Hypothalamus (tissue), 51 donors: ENCODE data around the gene DUSP22.
"Not testable (repeated sequence)": the region's sequence is repeated elsewhere in the genome, so short reads cannot be mapped to it uniquely, and the experiment has no call there.

Experiments
- DNase-seq, 51 donors: peaks; one replicate each; lab custom pipeline; 2025; lab: John Stamatoyannopoulos, UW

DUSP22 gene, protein sequence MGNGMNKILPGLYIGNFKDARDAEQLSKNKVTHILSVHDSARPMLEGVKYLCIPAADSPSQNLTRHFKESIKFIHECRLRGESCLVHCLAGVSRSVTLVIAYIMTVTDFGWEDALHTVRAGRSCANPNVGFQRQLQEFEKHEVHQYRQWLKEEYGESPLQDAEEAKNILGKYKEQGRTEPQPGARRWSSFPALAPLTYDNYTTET

GRCh38 chr6:291697-292505 lies at the start of gene DUSP22:
Gene DUSP22 (plus strand): TSS chr6:292487. CDS start chr6:292540, 53 bp downstream.
- DNase-seq = no peak

- DNase-seq = no peak
These were observed 45.9 kb upstream of the DUSP22 start for GRCh38 chr6:246352-246751.

DNA sequence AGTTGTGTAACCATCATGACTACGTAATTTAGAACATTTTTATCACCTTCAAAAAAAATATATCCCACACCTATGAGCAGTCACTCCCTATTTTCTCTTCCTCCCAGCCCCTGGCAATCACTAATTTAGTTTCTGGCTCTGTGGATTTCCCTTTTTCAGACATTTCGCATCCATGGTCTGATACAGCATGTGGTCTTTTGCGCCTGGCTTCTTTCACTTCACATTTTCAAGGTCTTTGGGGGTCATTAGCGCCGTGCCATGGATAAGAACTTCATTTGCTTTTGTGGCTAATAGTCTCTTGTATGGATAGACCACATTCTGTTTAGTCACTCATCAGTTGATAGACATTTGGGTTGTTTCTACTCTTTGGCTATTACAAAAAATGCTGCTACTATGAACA lies 44.9 kb upstream of the DUSP22 start:
- no peak for DNase-seq

DNA sequence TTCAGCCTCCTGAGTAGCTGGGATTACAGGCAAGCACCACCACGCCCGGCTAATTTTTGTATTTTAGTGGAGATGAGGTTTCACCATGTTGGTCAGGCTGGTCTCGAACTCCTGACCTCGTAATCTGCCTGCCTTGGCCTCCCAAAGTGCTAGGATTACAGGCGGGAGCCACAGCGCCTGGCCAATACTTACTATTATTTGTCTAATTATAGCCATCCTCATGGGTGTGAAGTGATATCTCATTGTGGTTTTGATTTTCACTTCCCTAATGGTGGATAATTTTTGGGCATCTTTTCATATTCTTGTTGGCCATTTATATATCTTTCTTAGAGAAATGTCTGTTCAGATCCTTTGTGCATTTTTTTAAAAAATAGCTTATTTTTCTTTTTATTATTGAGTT lies 44.2 kb upstream of the DUSP22 start:
- DNase-seq = not testable (repeated sequence)

DNA sequence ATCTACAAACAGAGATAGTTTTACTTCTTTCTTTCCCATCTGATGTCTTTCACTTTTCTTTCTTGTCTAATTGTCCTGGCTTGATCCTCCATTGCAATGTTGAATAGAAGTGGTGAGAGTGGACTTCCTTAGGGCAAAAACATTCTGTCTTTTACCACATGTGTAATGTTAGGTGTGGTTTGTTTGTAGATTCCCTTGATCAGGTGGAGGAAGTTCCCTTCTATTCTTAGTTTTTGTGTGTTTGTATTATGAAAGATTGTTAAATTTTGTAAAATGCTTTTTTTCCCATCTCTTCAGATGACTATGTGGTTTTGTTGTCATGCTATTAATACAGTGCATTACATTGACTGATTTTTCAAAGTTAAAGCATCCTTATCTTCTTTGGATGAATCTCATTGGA lies 41.6 kb upstream of the DUSP22 start:
- DNase-seq = no peak

DNA sequence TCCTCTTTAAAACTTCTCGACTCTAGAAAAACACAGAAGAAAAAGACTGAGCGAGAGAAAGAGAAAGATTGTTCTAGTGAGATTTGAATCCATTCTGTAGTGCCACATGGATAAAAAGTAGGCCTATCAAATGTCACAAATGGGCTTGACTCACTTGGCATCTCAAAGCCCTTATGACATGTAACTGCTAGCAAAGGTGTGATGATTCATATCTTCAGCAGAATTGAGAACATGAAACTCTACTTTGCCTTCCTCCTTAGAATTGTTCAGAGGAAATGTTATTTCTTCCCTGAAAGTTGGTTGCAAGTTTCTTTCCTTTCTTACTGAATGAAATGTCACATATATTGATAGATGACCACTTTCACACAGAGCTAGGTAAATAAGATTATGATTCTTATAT lies 40.4 kb upstream of the DUSP22 start:
- no peak for DNase-seq

GRCh38 chr6:252775-253535 lies 39.3 kb upstream of the DUSP22 start:
- no peak for DNase-seq

DNA sequence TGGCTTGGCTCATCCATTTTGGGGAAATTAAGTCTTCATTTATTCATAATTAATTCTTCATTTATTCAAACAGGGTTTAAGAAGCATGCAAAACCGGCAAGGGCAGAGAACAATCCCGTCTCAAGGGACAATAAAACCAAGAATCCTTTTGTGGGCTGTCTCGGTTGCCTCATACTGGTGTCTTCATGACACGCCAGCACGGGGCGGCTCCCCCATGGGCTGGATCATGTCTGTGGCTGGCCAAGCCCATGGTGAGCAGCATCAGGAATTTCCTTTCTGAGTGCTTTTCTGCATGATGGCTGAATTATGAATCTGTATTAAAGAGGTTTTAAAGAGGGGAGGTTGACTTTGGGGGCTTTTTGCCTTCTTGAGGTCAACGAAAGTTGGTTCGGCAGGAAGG lies 38.3 kb upstream of the DUSP22 start:
- no peak for DNase-seq

DNA sequence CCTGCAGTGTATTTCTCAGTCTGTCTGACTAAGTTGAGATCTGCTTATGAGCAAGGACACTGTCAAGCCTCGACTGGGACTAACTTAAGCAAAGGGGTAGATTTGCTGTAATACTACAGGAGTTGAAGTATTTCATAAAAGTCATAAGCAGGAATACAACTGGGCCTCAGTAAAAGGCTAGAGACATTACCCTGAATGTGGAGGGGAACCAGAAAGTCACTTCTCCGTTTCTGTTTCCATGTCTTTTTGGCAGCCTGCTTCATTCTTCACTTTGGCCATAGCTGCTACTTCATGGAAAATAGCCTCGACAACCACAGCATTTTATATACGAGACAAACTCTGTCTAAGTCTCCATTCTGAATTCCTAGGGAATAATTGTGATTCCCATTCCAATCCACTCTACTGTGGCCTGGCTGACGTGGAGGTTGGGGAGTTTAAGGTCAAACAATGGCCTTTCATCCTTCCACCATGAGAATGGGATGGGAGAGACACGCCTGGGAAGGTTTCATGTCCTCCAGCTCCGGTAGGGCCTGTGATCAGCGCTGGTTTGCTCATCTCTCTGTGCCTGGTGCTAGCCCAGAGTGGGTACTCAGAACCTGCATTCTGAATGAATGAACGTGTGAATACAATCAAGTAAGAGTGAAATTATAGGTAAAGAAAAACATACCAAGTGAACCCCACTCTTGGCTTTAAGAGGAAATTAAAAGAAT lies 37.1 kb upstream of the DUSP22 start:
- DNase-seq = no peak

DNA sequence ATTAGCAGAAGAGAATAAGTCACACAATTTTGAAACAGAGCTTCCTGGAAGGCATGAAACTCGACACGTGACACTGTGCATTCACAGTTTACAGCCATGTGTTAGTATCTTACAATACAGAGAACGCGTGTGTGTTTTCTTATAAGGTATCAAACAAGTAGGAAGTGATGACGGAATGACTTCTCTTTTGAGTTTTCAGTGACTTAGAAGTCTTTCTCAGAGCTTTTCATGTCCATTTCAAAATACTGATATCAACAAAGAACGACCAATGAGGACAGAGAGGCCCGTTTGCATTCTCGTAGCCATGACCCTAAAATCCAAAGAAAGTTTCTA lies 36.6 kb upstream of the DUSP22 start:
- DNase-seq = no peak

GRCh38 chr6:256169-256568 lies 36.1 kb upstream of the DUSP22 start:
- DNase-seq = no peak

DNA sequence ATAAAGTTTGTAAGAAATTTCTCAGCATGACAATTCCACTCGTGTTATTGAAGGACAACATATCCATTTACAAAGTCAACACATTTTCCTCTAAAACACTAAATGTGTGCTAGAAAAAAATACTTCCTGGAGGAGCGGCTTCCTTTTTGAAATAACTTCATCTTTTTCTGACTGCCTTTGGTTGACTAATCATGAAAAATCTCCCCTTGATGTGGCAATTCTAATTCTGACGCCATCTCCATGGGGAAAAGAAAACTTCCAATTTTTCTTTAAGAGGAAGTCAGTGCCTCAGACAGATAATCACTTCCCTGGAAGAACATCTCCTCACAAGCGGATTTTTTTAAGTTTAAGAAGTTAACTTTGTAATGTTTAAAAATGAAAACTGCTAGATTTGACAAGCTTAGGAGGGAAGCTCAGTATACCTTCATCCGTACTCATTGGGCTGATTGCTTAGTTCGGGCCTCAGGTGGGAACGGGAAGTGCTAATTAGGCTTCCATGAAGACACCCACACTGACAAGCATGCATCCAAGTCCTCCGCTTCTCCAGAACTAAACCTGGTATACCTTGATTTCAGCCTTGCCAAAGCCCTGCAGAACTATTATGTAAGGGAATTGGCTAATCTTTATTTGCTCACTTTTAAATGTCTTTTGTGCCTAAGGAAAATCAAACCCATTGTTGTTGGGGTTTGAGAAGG lies 35.1 kb upstream of the DUSP22 start:
- DNase-seq = no peak

DNA sequence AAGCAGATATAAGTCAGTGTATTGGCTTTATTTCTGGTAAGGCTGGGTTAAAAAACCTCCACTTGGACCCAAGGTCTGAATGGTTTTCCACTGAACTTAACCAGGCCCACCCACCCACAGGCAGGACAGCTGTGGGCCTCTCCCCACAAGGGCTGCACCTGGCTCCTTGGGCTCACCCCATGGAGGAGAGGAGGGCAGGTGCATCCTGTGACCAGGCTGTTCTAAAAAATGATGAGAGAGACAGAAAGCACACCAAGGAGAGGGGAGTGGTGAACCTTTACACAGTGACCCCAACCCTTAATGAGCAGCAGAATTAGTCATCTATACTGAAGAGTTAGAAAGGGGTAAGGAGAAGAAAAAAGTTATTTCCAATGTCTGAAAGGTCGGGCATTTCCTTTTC lies 34.5 kb upstream of the DUSP22 start:
- DNase-seq = no peak

DNA sequence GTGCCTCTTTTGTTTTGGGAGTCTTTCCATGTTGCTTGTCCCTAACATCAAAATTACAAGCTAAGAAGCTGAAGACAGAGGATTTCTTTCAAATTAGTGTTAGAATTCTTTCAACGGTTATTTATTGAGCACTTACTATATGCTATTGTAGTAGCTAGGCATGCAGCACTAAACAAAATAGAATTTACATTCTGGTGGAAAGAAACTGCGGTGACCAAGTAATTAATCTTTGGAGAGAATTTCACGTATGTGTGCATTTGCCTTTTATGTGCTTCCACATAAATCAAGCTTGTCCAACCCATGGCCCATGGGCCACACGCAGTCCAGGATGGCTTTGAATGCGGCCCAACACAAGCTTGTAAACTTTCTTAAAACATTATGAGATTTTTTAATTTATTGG lies 33.0 kb upstream of the DUSP22 start:
- DNase-seq = no peak

- DNase-seq = no peak
These were observed 32.3 kb upstream of the DUSP22 start for GRCh38 chr6:259901-260508.

- no peak for DNase-seq
These were observed 27.7 kb upstream of the DUSP22 start for GRCh38 chr6:264626-265025.

- DNase-seq = no peak
These were observed 23.8 kb upstream of the DUSP22 start for GRCh38 chr6:268394-268935.

GRCh38 chr6:273551-274058 lies 18.7 kb upstream of the DUSP22 start:
- DNase-seq = no peak

DNA sequence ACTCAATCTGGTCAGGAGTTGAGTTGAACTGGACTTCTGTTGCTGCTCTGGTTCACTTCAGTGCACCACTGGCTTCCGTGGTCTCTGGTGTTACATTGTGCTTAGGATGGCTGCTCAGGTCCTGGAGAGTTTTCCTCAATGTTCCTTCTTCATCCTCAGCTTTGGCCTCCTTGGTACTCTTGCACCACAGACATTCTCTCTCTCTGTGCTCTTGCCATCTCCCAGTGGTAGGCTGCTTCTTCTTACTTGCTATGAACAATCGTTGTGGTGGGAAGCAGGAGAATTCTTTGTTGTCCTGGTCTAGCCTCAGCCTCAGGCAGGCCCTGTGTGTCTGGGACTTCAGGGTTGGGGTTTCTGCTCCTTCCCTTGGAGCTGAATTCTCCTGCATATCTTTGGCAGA lies 14.5 kb upstream of the DUSP22 start:
- no peak for DNase-seq

GRCh38 chr6:278494-278893 lies 13.8 kb upstream of the DUSP22 start:
- no peak for DNase-seq
